HL-60/S4 treated with phorbol 12-myristate 13-acetate at 8.2 ng/mL for 4 days and 3 days (cell line): Measurements from ENCODE around the gene P2RX6.
"Not testable (repeated sequence)": the region's sequence is repeated elsewhere in the genome, so short reads cannot be mapped to it uniquely, and the experiment has no call there.

Source experiments
- in situ Hi-C: fragments of 300-500 bp; cut with MboI; formaldehyde crosslinking; loops from 2 replicates; pipeline ENCODE4 v1.15.0; 2022; ENCODE audit warnings: low sequenced_read_pairs

P2RX6 gene

GRCh38 chr22:21014726-21015465, at the start of gene P2RX6:
P2RX6 (plus strand) TSS chr22:21015165; CDS start chr22:21015175, 10 bp downstream.
- in situ Hi-C loops: no loop called here

DNA sequence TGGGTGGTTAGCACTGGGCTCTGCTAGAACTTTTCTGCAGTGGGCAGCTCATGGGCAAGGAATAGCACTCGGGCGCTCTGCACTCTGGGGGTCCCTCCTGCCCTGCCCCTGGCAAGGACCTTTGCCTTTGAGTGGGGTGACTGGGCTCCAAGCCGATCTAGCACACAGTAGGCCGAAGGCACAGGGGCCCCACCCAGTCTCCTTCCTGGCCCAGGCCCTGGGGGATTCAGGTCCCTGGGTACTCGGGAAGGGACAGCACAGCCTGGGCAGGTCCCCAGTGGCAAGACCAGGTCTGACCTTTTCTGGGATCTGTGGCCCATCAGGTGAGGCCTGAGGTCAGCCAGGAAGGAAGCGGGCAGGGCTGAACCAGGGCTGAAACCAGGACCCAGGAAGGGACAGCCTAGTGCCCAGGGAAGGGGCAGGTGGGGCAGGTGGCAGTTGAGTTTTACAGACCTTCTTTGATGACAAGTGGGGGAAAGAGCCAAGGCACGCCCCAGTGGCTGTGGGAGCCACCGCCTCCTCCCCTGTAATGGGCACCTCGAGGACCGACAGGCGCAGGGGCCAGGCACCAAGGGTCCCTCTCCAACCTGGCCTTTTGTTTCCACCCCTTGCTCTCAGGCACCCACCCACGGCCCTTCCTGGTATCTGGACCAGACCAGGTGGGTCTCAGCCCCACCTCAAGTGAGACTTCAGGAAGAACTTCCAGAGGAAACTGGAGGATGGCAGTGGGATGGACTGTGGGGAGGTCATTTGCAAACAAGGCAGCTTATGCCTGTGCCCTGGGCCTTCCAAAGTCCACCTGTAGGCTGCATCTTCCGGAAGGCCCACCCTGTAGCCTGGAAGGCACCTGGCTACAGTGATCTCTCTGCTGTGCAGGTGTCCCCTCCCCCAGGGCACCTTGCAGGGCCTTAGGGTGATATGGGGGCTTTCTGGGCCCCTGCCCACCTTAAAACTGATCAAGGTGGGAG, 48.8 kb upstream of the P2RX6 start:
- in situ Hi-C loops: no loop called here

- in situ Hi-C loops: no loop called here
These were observed 47.9 kb upstream of the P2RX6 start, which contains the start of gene AIFM3 for GRCh38 chr22:20966883-20967696. AIFM3 (plus strand) TSS chr22:20967255; CDS start chr22:20967945, 690 bp downstream.

DNA sequence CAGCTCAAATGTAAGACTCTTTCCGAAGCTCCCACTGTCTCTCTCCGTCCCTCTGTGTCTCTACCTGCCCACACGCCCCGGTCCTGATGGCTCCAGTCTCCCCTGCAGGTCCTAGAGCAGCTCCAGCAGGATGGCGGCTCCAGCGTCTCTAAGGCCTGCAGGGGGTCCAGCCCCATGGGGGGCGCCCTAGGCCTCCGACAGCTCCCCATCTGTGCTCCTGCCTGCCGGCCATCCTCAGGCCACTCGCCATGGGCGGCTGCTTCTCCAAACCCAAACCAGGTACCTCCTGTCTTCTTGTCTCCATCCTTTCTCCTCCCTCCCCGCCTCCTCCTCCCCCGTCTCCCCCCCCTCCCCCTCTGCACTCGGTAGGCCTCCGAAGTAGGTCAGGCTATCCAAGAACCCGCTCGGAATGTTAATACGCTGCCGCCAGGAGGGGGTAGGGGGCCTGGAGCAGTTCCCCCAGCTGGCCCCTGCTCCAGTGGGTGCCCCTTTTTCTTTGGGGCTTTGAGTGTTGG, 47.2 kb upstream of the P2RX6 start:
- in situ Hi-C loops: no loop called here

- in situ Hi-C loops: no loop called here
These were observed 46.5 kb upstream of the P2RX6 start for GRCh38 chr22:20968281-20968977.

DNA sequence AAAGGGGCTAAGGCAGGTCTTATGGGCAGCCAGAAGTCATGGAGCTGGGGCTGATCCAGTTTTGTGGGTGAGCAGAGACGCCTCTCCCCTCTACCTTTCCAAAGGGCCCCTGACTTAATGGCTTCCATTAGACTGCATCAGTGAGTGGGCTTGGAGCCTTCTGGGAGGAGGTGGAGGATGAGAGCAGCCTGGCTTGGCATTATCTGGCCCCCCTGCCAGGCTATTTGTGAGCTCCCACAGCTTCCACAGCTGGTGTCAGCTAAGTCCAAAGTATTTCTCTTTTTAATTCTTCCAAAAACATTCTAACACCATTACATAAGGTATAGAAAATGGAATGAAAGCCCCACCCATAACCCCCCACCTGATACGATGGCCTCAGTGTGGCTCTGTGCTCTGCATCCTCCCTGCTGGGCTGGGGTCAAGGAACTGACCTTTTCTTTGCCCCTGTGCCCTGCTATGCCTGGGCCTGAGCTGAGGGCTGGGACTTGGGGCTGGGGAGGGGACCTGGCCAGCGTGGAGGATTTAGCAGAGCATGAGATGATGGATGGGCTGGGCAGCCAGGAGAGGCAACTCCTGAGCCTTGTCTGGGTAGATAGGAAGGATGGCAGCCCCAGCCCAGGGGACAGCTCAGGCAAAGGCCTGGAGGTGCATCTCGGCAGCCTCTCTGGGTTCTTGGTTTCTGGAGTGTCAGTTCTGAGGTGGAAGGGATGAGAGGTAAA, 43.9 kb upstream of the P2RX6 start:
- in situ Hi-C loops: no loop called here

DNA sequence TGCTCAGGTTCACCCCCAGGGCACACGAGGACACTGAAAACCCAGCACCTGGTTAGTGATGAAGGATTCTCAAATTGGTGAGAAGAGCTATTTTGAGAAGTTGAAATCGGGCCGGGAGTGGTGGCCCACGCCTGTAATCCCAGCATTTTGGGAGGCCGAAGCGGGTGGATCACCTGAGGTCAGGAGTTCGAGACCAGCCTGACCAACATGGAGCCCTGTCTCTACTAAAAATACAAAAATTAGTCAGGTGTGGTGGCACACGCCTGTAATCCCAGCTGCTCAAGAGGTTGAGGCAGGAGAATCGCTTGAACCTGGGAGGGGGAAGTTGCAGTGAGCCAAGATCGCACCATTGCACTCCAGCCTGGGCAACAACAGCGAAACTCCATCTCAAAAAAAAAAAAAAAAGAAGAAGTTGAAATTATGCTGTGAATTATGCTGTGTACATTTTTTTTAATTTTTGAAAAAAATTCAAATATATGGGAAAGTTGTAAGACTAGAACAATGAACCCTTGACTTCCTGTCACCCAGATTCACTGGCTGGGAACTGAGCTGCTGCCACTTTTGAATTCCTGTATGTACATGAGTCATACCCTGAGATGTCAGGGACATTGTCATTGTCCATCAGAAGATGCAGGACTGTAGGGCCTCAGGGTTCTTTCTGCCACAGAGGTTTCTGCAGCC, 42.8 kb upstream of the P2RX6 start:
- in situ Hi-C loops: not testable (repeated sequence)

GRCh38 chr22:20972933-20973577, 41.9 kb upstream of the P2RX6 start:
- in situ Hi-C loops: no loop called here

DNA sequence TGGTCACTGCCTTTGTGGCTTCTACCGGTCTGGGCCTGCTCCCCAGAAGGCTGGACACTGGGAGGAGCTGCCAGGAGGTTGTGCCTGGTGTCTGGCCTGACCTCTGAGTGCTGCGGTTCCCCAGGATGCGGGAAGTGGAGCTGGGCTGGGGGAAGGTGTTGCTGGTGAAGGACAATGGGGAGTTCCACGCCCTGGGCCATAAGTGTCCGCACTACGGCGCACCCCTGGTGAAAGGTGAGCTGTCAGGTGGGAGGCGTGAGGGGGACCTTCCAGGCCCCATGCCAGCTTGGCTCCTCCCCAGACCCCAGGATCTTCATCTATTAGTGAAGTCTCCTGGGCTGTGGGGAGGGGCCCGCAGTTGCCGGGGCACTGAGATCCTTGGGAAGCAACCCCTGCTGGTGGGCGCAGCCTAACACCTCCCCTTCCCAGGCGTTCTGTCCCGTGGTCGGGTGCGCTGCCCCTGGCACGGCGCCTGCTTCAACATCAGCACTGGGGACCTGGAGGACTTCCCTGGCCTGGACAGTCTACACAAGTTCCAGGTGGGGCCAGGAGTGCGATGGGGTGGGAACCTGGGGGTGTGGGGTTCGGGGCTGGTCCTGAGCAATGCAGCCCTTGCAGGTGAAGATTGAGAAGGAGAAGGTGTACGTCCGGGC, 41.2 kb upstream of the P2RX6 start:
- in situ Hi-C loops: no loop called here

DNA sequence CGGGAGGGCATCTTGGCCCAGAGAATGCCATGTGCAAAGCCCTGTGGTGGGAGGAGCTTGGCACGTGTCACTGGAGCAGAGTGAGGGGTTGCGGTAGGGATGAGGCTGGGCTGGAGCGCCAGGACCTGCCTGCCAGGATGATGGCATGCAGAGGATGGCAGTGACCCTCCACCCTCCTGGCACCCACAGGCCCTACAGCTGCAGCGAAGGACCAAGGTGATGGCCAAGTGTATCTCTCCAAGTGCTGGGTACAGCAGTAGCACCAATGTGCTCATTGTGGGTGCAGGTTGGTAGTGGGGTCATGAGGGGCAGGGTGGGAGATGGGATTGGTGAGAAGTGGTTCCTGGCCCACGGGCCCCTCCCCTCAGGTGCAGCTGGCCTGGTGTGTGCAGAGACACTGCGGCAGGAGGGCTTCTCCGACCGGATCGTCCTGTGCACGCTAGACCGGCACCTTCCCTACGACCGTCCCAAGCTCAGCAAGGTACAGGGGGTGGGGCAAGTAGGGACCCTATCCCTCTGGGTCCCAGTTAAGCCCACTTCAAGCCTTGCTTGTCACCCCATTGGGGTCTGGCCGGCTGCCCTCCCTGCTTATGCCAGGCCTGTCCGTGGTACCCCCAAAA, 40.5 kb upstream of the P2RX6 start:
- in situ Hi-C loops: no loop called here

- in situ Hi-C loops: no loop called here
These were observed 39.2 kb upstream of the P2RX6 start for GRCh38 chr22:20975541-20976290.

- in situ Hi-C loops: no loop called here
These were observed 38.6 kb upstream of the P2RX6 start for GRCh38 chr22:20976291-20976877.

- in situ Hi-C loops: no loop called here
These were observed 37.9 kb upstream of the P2RX6 start for GRCh38 chr22:20977019-20977418.

- in situ Hi-C loops: no loop called here
These were observed 37.3 kb upstream of the P2RX6 start for GRCh38 chr22:20977516-20978170.

DNA sequence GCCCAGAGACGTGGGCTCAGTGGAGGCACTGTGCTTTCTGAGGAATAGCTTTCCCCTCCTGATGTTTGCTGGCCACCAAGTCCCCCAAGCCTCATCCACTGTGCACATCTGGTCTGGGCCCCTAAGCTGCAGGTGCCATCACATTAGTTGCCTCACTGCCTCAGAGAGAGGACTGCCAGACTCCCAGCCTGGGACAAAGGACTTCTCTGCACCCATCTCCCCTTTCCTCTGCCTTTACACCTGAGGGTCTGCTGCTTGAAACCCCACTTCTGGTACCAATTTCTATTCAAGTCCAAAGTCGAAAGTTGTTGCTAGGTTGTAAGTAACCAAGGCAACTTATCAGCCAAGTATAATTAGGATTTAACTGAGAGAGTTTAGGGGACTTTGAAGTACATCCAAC, 36.5 kb upstream of the P2RX6 start:
- in situ Hi-C loops: no loop called here

DNA sequence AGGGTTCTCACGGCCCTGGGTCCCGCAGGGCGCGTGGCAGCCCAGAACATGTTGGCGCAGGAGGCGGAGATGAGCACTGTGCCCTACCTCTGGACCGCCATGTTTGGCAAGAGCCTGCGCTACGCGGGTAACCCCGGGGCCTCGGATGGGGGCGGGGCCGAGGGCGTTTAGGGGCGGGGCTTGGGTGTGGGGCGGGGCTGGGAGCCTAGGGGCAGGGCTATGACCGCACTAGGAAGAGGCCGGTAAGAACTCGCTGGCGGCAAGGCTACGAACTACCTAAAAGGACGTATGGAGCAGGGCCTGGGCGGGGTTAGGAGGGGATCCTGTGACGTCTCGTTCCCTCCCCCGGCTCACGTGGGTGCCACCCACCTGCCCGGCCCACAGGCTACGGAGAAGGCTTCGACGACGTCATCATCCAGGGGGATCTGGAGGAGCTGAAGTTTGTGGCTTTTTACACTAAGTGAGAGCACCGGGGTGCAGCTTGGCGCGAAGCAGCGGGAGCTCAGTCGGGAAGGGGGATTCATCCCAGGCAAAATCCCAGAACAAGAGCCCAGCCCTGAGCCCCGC, 35.6 kb upstream of the P2RX6 start:
- in situ Hi-C loops: no loop called here
